ENCODE data around the gene CDKN2B-AS1.

DNA sequence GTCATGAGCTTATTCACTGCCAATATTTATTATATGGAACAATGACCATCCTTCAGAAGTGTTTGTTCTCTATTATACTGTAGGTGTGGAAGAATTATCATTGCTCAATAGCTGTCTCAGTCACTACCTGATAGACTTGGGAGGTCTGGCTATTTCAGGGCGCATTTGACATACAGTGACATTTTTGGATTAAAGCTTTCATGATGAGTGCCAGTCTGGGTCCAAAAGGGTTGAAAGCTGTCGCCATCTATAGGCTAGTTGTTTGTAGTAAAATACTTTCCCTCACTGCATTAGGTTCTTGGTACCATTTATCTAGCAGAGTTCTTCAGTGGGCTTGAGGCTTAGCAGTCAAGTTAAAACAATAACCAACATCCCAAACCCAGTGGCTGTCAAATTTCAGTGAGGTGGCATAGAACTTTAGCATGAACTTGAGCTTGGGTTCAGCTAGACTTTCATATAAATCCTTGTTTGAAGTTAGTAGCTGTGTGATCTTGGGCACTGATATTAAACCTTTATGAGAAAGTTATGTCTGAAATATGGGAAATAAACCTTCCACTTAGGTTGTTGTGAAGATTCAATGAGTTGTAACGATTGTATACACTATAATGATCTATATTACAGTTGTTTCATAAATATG is 125.0 kb downstream of the CDKN2B-AS1 start:
- TF ChIP-seq, protein P1, sequence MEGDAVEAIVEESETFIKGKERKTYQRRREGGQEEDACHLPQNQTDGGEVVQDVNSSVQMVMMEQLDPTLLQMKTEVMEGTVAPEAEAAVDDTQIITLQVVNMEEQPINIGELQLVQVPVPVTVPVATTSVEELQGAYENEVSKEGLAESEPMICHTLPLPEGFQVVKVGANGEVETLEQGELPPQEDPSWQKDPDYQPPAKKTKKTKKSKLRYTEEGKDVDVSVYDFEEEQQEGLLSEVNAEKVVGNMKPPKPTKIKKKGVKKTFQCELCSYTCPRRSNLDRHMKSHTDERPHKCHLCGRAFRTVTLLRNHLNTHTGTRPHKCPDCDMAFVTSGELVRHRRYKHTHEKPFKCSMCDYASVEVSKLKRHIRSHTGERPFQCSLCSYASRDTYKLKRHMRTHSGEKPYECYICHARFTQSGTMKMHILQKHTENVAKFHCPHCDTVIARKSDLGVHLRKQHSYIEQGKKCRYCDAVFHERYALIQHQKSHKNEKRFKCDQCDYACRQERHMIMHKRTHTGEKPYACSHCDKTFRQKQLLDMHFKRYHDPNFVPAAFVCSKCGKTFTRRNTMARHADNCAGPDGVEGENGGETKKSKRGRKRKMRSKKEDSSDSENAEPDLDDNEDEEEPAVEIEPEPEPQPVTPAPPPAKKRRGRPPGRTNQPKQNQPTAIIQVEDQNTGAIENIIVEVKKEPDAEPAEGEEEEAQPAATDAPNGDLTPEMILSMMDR (IDR thresholded peaks at IDR 0.05): peak; percentile 61
- TF ChIP-seq EZH2 (IDR thresholded peaks at IDR 0.05): no peak

Measured in neural progenitor cell (in vitro differentiated cells).